DND-41 (cell line): ENCODE results near the gene SLC30A2.

Source experiments
- CTCF ChIP-seq: IDR thresholded peaks from 2 replicates; pipeline ENCODE4 v1.5.1; 2012; ENCODE audit warnings: borderline replicate concordance, low read length, moderate library complexity, mild to moderate bottlenecking; ENCODE audit not compliant: poor library complexity, severe bottlenecking; ENCODE audit errors: extremely low read depth
- EZH2 ChIP-seq: IDR thresholded peaks from 3 replicates; pipeline ENCODE4 v1.6.1; 2012; ENCODE audit warnings: borderline replicate concordance, low read depth, mild to moderate bottlenecking, moderate library complexity, low read length, inconsistent platforms; ENCODE audit not compliant: severe bottlenecking

- TF ChIP-seq CTCF (no peak), EZH2 (no peak)
Measured at GRCh38 chr1:26006710-26007109, 39.2 kb downstream of the SLC30A2 start.
